ENCODE results near the gene SOCS7.

The SOCS7 gene

DNA sequence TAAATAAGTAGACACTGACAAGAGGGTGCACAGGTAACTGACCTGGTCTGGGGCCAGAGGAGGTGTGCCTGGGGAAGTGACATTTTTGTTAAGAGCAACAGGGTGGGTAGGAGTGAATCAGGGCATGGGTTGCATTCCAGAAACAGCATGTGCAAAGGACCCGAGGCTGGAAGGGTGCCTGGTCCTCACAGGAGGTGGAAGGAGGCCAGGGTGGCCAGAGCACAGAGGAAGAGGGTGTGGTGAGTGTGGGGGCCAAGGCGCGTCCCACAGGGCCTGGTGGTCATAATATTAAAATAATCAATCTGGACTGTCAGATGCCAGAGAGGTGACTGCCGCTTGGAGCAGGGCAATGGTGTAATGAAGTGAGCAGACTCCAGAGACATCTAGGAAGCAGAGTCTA, 90.9 kb downstream of the SOCS7 start:
- ATAC-seq = no peak

DNA sequence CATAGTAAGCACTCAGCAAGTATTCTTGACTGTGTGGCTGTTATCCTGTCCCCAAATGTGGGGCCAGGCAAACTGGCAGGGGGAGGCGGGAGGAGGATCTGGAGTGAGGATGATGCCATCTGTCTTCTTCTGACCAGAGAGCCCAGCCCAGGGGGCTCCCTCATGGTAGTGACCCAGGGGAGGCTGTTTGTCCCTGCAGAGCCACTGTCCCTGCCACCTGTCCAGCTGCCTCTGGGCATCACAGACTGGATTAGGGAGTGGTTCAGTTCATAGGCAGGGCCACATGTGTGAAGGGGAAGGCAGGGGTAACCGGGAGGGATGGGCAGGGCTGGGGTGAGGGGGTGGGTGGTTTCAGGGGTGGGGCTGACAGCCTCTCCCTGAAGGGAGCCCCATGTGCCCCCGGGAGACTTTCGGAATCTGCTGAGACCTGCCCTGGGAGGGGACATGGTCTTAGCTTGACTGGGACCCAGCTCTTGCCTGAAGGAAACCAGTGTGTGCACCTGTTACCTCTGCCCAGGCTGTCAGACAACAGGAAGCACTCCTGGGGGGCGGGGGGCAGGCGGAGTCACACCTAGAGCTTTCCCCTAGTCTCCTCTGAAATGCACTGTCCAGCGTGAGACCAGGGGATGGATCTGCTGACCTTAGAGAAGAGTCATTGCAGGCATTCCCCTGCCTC, 91.8 kb downstream of the SOCS7 start:
- ATAC-seq = no peak

DNA sequence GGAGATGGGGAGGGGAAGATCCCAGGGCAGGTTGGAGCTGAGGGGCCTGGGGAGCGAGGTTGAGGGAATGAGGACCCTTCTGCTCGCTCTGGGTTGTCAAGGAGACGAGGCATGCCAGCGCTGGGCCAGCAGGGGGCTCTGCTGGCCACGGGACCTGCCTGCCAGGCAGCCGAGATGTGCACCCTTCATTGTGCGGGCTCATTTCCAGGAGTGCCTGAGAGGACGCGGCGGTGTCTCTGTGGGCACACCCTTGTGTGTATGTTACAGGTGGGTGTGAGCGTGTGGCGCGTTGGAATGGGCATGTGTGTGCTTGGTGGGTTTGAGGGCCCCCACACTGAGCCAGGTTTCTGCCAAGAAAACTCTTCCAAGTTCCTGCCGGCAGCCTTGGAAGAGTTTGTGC, 92.5 kb downstream of the SOCS7 start:
- peak; percentile 75 to 82 for ATAC-seq

DNA sequence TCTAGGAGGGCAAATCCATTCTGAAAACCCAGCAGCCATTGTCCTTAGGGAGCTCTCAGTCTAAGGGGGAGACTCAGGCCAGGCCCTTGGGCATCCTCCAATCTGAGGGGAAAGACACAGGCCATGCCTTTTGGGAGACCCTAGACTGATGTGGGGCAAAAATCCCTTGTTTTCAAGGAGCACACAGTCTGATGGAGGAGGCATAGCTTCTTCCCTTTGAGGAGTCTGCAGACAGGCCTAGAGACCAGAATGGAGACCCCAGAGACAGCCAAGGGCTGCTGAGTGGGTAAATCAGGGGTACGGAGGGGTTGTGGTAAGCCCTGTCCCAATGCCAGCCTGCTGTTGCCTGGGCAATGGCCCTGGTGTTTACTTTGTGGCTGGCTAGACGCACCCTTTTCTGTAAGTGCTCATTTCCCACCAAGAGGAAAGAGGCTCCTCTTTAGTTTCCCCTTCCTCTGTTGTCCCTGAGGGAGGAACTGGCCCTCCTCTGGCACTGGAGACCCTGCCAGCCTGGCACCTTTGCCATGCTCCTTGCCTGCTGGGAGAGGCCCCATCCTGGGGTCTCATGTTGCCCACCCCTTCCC, 96.0 kb downstream of the SOCS7 start:
- ATAC-seq = no peak

DNA sequence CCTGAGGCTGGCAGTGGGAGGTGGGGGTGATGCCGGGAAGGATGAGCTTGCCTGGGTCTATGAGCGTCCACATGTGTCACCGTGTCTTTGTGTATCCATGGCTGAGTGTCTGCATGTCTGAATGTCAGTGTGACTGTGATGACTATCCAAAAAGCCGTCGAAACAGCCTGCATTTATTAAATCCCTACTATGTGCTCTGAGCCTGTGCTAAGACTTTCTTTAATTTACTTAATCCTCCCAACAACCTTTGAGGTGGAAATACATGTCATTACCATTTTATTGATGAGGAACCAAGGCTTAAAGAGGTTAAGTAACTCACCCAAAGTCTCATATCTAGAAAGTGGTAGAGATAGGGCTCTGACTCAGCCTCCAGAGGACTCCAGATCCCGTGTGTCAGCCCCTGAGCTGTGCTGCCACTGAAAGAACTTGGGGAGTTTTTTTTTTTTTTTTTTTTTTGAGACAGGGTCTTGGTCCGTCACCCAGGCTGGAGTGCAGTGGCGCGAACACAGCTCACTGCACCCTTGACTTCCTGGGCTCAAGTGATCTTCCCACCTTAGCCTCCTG, 96.6 kb downstream of the SOCS7 start:
- no peak for ATAC-seq

DNA sequence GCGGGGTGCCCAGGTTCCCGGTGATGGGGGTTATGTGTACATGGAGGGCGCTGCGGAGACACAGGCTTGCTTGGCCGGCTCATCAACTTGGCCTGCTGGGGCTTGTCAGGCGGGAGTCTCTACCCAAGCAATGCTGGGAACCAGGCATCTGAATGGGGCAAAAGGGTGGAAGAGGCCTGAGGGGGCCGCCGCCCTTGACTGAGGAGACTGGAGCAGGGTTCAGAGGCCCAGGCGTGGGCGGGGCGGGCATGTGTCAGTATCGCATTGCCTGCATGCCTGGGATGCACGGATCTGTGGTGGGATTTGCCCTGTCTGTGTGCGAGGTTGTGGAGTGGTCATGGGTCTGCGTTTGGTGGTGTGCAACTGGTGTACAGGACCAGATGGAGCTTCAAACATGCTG, 97.7 kb downstream of the SOCS7 start:
- ATAC-seq = no peak

DNA sequence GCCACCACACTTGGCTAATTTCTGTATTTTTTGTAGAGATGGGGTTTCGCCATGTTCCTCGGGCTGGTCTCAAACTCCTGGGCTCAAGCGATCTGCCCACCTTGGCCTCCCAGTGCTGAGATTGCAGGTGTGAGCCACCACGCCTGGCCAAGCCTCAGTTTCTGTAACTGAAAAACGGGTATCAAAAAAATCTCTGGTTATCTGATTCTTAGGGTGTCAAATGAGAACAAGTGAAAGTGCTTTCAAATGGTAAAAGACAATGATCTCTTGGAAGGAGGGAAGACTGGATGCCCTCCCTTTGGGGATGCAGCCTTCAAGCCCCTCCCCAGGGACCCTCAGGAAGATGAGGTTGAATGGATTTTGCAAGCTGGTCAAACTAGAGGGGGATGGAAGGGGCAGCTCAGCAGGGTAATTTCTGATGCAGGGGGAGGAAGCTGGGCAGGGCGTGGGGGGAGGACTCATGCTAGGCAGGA, 98.9 kb downstream of the SOCS7 start:
- ATAC-seq = no peak

DNA sequence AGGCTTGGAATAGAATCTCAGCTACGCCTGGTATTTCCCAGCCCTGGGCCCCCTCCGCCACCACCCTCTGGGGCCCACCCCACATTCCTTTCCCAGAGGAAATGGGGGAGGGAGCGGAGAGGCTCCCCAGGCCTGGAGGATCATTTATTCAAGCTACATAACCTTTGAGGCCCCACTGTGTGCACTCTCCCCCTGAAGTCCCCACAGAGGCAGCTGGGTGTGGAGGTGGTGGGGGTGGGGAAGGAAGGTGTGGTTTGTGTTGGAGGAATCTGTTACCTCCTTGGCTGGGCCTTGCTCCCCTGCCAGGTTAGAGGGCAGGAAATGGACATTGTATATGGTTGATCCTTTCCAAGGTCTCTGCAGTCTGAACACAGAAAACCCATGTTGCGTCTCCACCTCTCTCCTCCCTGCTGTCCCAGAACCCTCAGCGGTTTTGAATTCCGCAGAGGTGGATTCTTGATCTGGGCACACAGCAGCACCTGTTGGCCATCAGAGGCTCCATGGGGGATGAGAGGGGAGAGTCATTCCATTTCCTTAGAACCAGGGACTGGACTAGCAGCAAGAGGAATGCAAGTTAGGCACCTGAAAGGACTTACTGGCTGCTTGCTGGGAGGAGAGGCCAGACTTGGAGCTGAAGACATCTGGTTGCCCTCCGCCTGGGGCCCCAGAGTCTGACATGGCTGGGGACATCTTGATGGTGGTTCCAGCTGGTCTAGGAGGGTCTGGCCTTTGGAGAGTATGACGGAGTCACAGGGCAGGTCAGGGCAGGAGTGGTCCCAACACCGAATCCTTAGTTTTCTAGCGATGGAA, 99.6 kb downstream of the SOCS7 start:
- no peak for ATAC-seq

DNA sequence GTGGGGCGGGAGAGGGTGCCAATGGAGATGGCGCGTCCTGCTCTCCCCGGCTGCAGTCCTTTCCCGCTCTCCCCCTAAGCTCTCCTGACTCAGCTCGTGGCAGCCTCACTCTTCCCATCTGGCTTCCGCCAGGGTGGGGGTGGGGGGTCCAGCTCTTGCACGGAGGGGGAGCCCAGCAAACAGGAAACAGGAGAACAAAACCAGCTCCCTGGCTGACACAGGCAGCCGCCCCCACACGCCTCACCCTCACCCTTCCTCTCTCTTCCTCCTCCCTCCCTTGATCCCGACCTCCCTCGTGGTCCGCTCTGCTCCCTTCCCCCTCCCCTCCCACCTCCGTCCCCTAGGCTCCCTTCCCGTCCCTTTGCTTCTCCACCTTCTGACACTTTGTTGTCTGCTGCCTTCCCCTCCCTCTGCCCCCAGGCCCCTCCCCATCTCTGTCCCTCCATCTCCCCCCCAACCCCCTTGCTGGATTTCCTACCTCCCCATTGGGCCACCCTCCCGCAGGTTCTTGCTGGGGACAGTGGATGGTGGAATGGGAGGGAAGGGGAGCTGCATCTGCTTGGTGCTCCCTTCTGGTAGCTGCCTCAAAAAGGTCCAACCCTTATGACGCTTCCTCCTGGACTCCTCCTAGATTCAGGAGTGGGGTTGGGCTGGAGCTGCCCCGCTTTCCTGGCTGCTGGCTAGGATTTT, 100.3 kb downstream of the SOCS7 start:
- ATAC-seq = no peak

DNA sequence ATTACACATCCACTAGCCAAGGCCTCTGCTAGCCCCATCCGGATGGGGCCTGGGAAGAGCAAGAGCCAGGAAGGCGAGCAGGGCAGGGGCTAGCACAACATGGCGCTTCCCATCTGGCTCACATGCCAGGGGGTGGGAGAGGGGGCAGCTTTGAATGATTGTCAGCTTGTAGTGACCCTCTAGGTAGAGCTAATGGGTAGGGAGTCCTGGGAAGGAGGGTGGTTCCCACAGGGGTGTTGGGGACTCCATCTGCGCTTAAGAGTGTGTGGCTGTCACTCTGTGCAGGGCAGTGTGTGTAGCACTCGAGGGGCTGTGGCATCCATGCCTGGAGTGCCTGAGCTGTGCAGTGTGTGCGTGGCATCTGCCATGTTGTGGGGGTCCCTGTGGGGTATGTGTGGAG, 101.1 kb downstream of the SOCS7 start:
- no peak for ATAC-seq

DNA sequence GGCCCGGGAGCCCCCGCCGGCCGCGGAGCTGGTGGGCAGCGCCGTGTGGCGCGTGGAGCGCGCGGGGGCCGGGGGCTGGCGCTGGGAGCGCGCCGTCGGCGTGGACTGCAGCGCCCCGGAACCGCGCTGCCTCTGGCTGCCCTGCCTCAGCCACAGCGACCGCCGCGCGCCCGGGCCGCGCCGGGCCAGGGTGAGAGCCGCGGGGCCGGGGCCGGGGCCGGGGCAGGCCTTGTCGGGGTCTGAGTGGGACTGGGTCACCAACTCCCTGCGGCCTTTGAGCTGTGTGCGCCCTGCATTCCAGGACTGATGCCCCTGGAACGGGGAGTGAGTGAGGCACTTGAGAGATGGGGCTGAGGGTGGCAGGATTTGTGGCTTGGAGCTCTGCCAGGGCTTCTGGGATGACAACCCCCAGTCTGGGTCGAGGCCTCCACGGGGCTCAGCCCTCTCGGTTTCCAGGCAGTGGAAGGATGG, 102.3 kb downstream of the SOCS7 start:
- no peak for ATAC-seq

DNA sequence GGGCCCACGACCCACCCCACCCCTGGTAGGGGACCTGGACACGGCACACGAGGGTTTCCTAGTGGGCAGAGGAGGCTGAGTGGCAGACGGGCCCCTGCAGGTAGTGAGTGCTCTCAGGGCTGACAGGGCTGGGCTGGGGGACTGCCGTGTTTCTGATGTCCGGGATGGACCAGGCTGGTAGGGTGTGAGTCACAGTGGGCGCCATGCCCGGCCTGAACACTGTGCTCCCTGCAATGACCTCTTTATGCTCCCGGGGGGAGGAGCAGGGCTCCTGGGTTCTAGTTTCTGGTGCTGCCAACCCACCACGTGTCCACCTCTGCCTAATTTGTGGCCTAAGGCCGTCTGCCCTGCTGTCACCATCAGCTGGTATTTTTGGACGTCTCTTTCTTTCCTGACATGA, 102.9 kb downstream of the SOCS7 start:
- no peak for ATAC-seq

Measured in activated CD4-positive, CD25-positive, alpha-beta regulatory T cell treated with anti-CD3 and anti-CD28 coated beads, Interleukin-2, amount 50 U/mL, for 24 hours (primary cell).